ENCODE data around the gene CNFN. TPM values are rescaled to one million over a fixed set of nuclear protein-coding genes. Genes with fewer than 3 reads are reported as not detected.

The CNFN gene
- total RNA-seq, 1 donor from 2014 or later, result 2.9 TPM

DNA sequence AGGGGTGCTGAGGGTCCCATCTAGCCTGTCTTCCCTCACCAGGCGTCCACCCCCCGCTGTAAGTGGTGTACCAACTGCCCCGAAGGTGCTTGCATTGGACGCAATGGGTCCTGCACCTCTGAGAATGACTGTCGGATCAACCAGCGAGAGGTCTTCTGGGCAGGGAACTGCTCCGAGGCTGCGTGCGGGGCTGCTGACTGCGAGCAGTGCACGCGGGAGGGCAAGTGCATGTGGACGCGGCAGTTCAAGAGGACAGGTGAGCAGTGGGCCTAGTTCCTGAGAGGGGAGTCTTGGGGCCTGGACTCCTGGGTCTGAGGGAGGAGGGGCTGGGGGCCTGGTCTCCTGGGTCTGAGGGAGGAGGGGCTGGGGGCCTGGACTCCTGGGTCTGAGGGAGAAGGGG is 27.8 kb downstream of the CNFN start:
- H3K9me3 Mint-ChIP-seq (ENCODE audit: low read depth), result no peaks in the 10 kb centered on the region
- H3K4me3 Mint-ChIP-seq (ENCODE audit: low read depth), result no peak overlapping the region
- TF ChIP-seq CTCF (IDR thresholded peaks at IDR 0.05; ENCODE audit: unreplicated experiment), result no peak
- no peak overlapping the region for H3K27ac Mint-ChIP-seq
- no peaks in the 10 kb centered on the region for H3K27me3 Mint-ChIP-seq
- peaks cover 1% of the 10 kb centered on the region for H3K4me1 Mint-ChIP-seq (ENCODE audit: low read depth)
- no peak for DNase-seq (ENCODE audit: low spot score, unreplicated experiment)
- H3K36me3 Mint-ChIP-seq (ENCODE audit: insufficient read depth), result peaks cover 25% of the 10 kb centered on the region

DNA sequence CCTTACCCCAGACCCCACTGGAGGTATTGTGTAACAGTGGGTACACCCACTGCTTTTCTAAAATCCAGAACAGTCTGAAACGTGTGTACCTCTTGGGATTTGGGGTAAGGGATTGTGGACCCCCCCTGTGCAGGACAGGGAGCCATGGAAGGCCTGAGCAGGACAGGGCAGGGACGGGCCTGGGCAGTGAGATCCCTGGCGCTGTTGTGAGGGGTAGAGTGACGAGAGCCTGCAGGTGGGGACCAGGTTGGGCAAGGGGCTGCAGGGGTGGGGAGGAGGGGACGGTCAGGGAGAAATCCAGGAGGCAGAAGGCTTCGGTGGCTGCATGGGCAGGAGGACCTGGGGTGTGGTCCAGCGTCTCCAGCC is 28.6 kb downstream of the CNFN start:
- DNase-seq (ENCODE audit: low spot score, unreplicated experiment), result no peak
- Mint-ChIP-seq H3K27me3 (no peaks in the 10 kb centered on the region), H3K4me1 (ENCODE audit: low read depth) (peaks cover 1% of the 10 kb centered on the region), H3K4me3 (ENCODE audit: low read depth) (no peak overlapping the region), H3K9me3 (ENCODE audit: low read depth) (no peaks in the 10 kb centered on the region), H3K27ac (no peak overlapping the region), H3K36me3 (ENCODE audit: insufficient read depth) (peaks cover 24% of the 10 kb centered on the region)
- no peak for TF ChIP-seq CTCF (IDR thresholded peaks at IDR 0.05; ENCODE audit: unreplicated experiment)

DNA sequence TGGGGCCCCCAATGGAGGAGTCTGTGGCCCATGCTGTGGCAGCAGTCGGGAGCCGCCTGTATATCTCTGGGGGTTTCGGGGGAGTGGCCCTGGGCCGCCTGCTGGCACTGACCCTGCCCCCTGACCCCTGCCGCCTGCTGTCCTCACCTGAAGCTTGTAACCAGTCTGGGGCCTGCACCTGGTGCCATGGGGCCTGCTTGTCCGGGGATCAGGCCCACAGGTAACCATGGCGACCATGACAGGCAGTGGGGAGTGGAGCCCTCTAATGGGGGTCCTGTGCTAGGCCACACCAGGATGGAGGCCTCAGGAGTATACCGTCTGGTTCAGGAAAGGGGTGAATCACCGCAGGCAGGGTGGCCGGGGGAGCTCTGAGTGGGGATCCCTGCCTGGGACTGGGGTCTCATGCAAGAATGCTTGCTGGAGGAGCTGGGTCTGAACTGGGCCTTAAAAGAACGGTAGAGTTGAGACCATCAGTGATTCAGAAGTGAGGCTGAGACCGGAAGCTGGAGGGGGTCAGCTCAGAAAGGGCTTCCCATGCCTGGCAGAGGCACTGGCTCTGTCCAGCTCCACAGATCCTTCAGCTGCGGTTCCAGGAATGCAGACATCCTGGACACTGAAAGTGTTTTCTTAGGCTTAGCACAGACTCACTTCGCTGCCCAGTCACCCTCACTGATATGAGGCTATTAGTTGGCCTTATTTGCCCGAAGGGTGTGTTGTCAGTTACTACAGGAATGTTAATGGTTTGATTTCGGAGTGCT is 29.1 kb downstream of the CNFN start:
- Mint-ChIP-seq H3K27me3 (no peaks in the 10 kb centered on the region), H3K4me1 (ENCODE audit: low read depth) (peaks cover 1% of the 10 kb centered on the region), H3K36me3 (ENCODE audit: insufficient read depth) (peaks cover 22% of the 10 kb centered on the region), H3K4me3 (ENCODE audit: low read depth) (no peak overlapping the region), H3K9me3 (ENCODE audit: low read depth) (no peaks in the 10 kb centered on the region), H3K27ac (no peak overlapping the region)
- DNase-seq (ENCODE audit: low spot score, unreplicated experiment), result no peak
- no peak for TF ChIP-seq CTCF (IDR thresholded peaks at IDR 0.05; ENCODE audit: unreplicated experiment)

DNA sequence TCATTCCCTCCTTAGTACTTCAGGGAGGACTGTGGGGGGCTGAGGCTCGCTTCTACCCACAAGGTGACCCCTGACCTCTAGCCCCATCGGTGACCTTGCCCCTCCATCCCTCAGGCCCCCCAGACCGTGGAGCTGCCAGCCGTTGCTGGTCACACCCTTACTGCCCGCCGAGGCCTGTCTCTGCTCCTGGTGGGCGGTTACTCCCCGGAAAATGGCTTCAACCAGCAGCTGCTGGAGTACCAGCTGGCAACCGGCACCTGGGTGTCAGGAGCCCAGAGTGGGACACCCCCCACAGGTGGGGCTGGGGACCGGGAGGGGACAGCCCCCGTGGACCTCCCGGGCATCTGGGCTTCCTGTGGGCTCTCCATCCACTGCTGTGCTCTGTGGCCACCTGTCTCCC is 32.8 kb downstream of the CNFN start:
- no peaks in the 10 kb centered on the region for H3K9me3 Mint-ChIP-seq (ENCODE audit: low read depth)
- H3K4me3 Mint-ChIP-seq (ENCODE audit: low read depth), result no peak overlapping the region
- H3K27me3 Mint-ChIP-seq, result no peaks in the 10 kb centered on the region
- H3K36me3 Mint-ChIP-seq (ENCODE audit: insufficient read depth), result peaks cover 16% of the 10 kb centered on the region
- no peak for DNase-seq (ENCODE audit: low spot score, unreplicated experiment)
- no peak for TF ChIP-seq CTCF (IDR thresholded peaks at IDR 0.05; ENCODE audit: unreplicated experiment)
- H3K27ac Mint-ChIP-seq, result no peak overlapping the region
- H3K4me1 Mint-ChIP-seq (ENCODE audit: low read depth), result peaks cover 1% of the 10 kb centered on the region

- Mint-ChIP-seq H3K9me3 (ENCODE audit: low read depth) (no peaks in the 10 kb centered on the region), H3K36me3 (ENCODE audit: insufficient read depth) (peaks cover 18% of the 10 kb centered on the region), H3K4me3 (ENCODE audit: low read depth) (no peak overlapping the region), H3K27ac (no peak overlapping the region), H3K4me1 (ENCODE audit: low read depth) (peaks cover 1% of the 10 kb centered on the region), H3K27me3 (no peaks in the 10 kb centered on the region)
- no peak for TF ChIP-seq CTCF (IDR thresholded peaks at IDR 0.05; ENCODE audit: unreplicated experiment)
- no peak for DNase-seq (ENCODE audit: low spot score, unreplicated experiment)
These were observed 33.4 kb downstream of the CNFN start for GRCh38 chr19:42356686-42357085.
